Activated T-helper 1 cell treated with anti-CD3 and anti-CD28 coated beads, Interleukin-12 subunit alpha, Interleukin-12 subunit beta, Interleukin-2, Interleukin-4 antibody, amounts not matched to agents 30 ng/mL and 10 ng/mL and 1 ng/mL, durations not matched to agents 14 hours and 24 hours and 36 hours (primary cell): Measurements from ENCODE around the gene LIN54. TPM values are rescaled to one million over a fixed set of nuclear protein-coding genes. Genes with fewer than 3 reads are reported as not detected.
"Not testable (repeated sequence)": the region's sequence is repeated elsewhere in the genome, so short reads cannot be mapped to it uniquely, and the experiment has no call there.

ENCODE experiments used
- DNase-seq: peaks from one replicate; pipeline ENCODE4 v3.0.0; 2021; ENCODE audit warnings: low spot score
- H3K27ac Mint-ChIP-seq: one replicate; pipeline ENCODE4 v1.8.0; 2021; ENCODE audit warnings: mild to moderate bottlenecking, mixed read lengths
- H3K27me3 Mint-ChIP-seq: one replicate; pipeline ENCODE4 v1.8.0; 2022; ENCODE audit warnings: mild to moderate bottlenecking, moderate library complexity, mixed read lengths; ENCODE audit not compliant: insufficient read depth
- H3K36me3 Mint-ChIP-seq: one replicate; pipeline ENCODE4 v1.8.0; 2021; ENCODE audit warnings: low read depth, mixed read lengths
- H3K4me1 Mint-ChIP-seq: one replicate; pipeline ENCODE4 v1.8.0; 2021; ENCODE audit warnings: low read depth, mixed read lengths
- H3K4me3 Mint-ChIP-seq: one replicate; pipeline ENCODE4 v1.8.0; 2021; ENCODE audit warnings: mild to moderate bottlenecking, moderate library complexity, mixed read lengths
- H3K9me3 Mint-ChIP-seq: one replicate; pipeline ENCODE4 v1.8.0; 2021; ENCODE audit warnings: mixed read lengths
- intact Hi-C: fragments of 100-400 bp; cut with micrococcal nuclease; formaldehyde crosslinking; loops from one replicate; pipeline ENCODE4 v1.15.1; 2024
- total RNA-seq: library from RNA; stranded (reverse); gene quantifications from 2 replicates; pipeline ENCODE4 v1.2.3, GENCODE V29; 2022

LIN54 gene
- total RNA-seq, 1 donor from 2014 or later, result 26.6 TPM

DNA sequence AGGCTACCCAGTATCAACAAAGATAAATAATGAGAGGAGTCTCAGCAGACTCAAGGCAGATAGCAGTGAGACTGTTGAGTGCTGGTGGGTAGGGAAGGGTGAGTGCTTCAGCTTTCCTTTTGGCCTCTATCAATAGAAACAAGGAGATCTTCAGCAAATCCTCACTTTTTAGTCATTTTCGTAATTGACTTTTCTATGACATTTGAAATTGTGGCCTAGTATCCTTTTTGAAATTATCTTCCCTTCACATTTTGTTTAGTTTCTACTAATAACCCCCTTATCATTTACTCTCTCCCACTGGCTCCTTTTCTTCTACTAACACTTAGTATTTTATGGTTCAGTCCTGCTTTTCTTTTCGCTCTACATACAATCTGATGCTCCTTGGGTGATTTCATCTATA, 44.9 kb downstream of the LIN54 start:
- Mint-ChIP-seq H3K27me3 (no peaks in the 10 kb centered on the region), H3K4me1 (peaks cover 11% of the 10 kb centered on the region), H3K27ac (no peak overlapping the region), H3K36me3 (peaks cover 57% of the 10 kb centered on the region), H3K9me3 (no peaks in the 10 kb centered on the region), H3K4me3 (no peak overlapping the region)
- intact Hi-C loops, result no loop called here
- no peak for DNase-seq

- intact Hi-C loops, result no loop called here
- no peaks in the 10 kb centered on the region for H3K9me3 Mint-ChIP-seq
- no peak overlapping the region for H3K27ac Mint-ChIP-seq
- H3K36me3 Mint-ChIP-seq, result peaks cover 15% of the 10 kb centered on the region
- no peak overlapping the region for H3K4me3 Mint-ChIP-seq
- DNase-seq, result no peak
- H3K27me3 Mint-ChIP-seq, result no peaks in the 10 kb centered on the region
- peaks cover 14% of the 10 kb centered on the region for H3K4me1 Mint-ChIP-seq
These were observed 53.6 kb downstream of the LIN54 start for GRCh38 chr4:82957045-82957444.

DNA sequence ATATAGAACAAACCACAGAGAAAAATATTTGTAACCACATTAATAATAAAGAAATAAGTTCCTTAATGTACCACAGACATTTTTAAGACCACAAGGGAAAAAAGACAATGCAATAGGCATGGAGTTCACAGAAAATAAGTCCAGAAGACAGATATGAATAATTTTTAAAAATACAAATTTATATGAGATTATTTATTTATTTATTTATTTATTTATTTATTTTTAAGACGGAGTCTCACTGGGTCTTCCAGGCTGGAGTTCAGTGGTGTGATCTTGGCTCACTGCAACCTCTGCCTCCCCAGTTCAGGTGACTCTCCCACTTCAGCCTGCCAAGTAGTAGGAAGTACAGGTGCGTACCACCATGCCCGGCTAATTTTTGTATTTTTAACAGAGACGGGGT, 56.4 kb downstream of the LIN54 start:
- DNase-seq, result no peak
- Mint-ChIP-seq H3K9me3 (no peaks in the 10 kb centered on the region), H3K36me3 (peaks cover 12% of the 10 kb centered on the region), H3K27me3 (no peaks in the 10 kb centered on the region), H3K4me1 (peaks cover 14% of the 10 kb centered on the region), H3K27ac (no peak overlapping the region), H3K4me3 (no peak overlapping the region)
- intact Hi-C loops, result no loop called here

DNA sequence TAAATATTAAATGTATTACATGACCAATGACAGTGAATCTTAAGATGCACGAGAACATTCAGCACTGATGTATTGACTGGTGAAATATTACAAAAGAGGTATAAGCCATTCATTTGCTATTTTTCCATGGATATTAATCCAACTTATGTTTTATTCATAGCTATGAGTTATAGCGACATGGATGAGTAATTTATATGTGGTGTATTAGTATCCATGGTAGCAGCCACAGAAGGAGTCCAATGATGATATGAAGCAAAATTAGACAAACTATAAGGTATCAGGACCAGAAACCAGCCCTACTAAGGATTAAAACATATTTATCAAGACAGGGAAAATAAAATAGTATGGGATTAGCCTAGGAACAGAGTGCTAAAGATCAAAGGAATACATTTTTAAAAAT, 59.4 kb downstream of the LIN54 start:
- no peak overlapping the region for H3K27ac Mint-ChIP-seq
- no peaks in the 10 kb centered on the region for H3K27me3 Mint-ChIP-seq
- no peak overlapping the region for H3K4me3 Mint-ChIP-seq
- intact Hi-C loops, result no loop called here
- DNase-seq, result no peak
- no peaks in the 10 kb centered on the region for H3K4me1 Mint-ChIP-seq
- H3K9me3 Mint-ChIP-seq, result no peaks in the 10 kb centered on the region
- H3K36me3 Mint-ChIP-seq, result peaks cover 20% of the 10 kb centered on the region

GRCh38 chr4:82948647-82949204, 61.9 kb downstream of the LIN54 start:
- H3K9me3 Mint-ChIP-seq, result no peaks in the 10 kb centered on the region
- peaks cover 23% of the 10 kb centered on the region for H3K36me3 Mint-ChIP-seq
- no peaks in the 10 kb centered on the region for H3K27me3 Mint-ChIP-seq
- H3K27ac Mint-ChIP-seq, result no peak overlapping the region
- no peak overlapping the region for H3K4me3 Mint-ChIP-seq
- H3K4me1 Mint-ChIP-seq, result no peaks in the 10 kb centered on the region
- intact Hi-C loops, result no loop called here
- DNase-seq, result no peak

- Mint-ChIP-seq H3K4me3 (no peak overlapping the region), H3K4me1 (no peaks in the 10 kb centered on the region), H3K36me3 (peaks cover 23% of the 10 kb centered on the region), H3K27me3 (no peaks in the 10 kb centered on the region), H3K27ac (no peak overlapping the region), H3K9me3 (no peaks in the 10 kb centered on the region)
- intact Hi-C loops, result no loop called here
- no peak for DNase-seq
These were observed 63.1 kb downstream of the LIN54 start for GRCh38 chr4:82947498-82947897.

DNA sequence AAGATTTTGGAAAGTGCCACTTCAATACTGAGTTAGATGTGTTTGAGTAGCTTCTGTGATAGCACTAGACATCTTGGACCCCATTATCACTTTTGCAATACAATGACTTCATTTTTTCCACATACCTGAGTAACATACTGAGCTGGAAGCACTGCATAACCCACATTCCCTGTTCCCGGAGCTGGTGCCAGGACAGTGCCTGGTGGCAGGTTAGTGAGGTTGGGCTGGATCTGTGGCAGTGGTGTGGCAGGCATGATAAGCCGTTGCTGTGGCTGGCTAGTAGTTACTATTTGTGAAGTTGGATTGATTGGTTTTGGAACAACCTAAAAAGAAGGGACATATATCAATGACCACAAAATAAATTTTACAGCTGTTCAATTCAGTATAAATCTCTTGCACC, 71.2 kb downstream of the LIN54 start:
- Mint-ChIP-seq H3K27me3 (no peaks in the 10 kb centered on the region), H3K9me3 (no peaks in the 10 kb centered on the region), H3K27ac (no peak overlapping the region), H3K36me3 (peaks cover 37% of the 10 kb centered on the region), H3K4me1 (no peaks in the 10 kb centered on the region), H3K4me3 (no peak overlapping the region)
- DNase-seq, result no peak
- intact Hi-C loops, result no loop called here

- Mint-ChIP-seq H3K36me3 (peaks cover 37% of the 10 kb centered on the region), H3K4me1 (no peaks in the 10 kb centered on the region), H3K27ac (no peak overlapping the region), H3K9me3 (no peaks in the 10 kb centered on the region), H3K27me3 (no peaks in the 10 kb centered on the region), H3K4me3 (no peak overlapping the region)
- DNase-seq, result no peak
- intact Hi-C loops, result no loop called here
These were observed 76.2 kb downstream of the LIN54 start for GRCh38 chr4:82934441-82934840.

- intact Hi-C loops, result no loop called here
- no peaks in the 10 kb centered on the region for H3K27me3 Mint-ChIP-seq
- peaks cover 37% of the 10 kb centered on the region for H3K36me3 Mint-ChIP-seq
- H3K27ac Mint-ChIP-seq, result no peak overlapping the region
- DNase-seq, result no peak
- H3K9me3 Mint-ChIP-seq, result no peaks in the 10 kb centered on the region
- H3K4me3 Mint-ChIP-seq, result no peak overlapping the region
- no peaks in the 10 kb centered on the region for H3K4me1 Mint-ChIP-seq
These were observed 79.5 kb downstream of the LIN54 start for GRCh38 chr4:82930848-82931755.

GRCh38 chr4:82921795-82922194, 88.8 kb downstream of the LIN54 start:
- no peak overlapping the region for H3K4me3 Mint-ChIP-seq
- H3K36me3 Mint-ChIP-seq, result peaks cover 4% of the 10 kb centered on the region
- no peaks in the 10 kb centered on the region for H3K9me3 Mint-ChIP-seq
- no peaks in the 10 kb centered on the region for H3K4me1 Mint-ChIP-seq
- DNase-seq, result no peak
- H3K27ac Mint-ChIP-seq, result no peak overlapping the region
- intact Hi-C loops, result no loop called here
- H3K27me3 Mint-ChIP-seq, result no peaks in the 10 kb centered on the region

- H3K36me3 Mint-ChIP-seq, result peaks cover 5% of the 10 kb centered on the region
- intact Hi-C loops, result no loop called here
These were observed 91.2 kb downstream of the LIN54 start for GRCh38 chr4:82919386-82919785.

GRCh38 chr4:82918091-82918490, 92.5 kb downstream of the LIN54 start:
- Mint-ChIP-seq H3K4me1 (no peaks in the 10 kb centered on the region), H3K27ac (no peak overlapping the region), H3K36me3 (peaks cover 5% of the 10 kb centered on the region), H3K9me3 (no peaks in the 10 kb centered on the region), H3K27me3 (no peaks in the 10 kb centered on the region), H3K4me3 (no peak overlapping the region)
- DNase-seq, result no peak
- intact Hi-C loops, result no loop called here

More at GRCh38 chr4:82919386-82919785, 91.2 kb downstream of the LIN54 start:
- DNase-seq, result no peak
- Mint-ChIP-seq H3K27ac (no peak overlapping the region), H3K4me3 (no peak overlapping the region), H3K9me3 (no peaks in the 10 kb centered on the region), H3K27me3 (no peaks in the 10 kb centered on the region), H3K4me1 (no peaks in the 10 kb centered on the region)

- H3K9me3 Mint-ChIP-seq, H3K27me3 Mint-ChIP-seq, H3K4me3 Mint-ChIP-seq, intact Hi-C loops, H3K4me1 Mint-ChIP-seq, H3K36me3 Mint-ChIP-seq, H3K27ac Mint-ChIP-seq, DNase-seq: not testable (repeated sequence)
These were observed 96.7 kb downstream of the LIN54 start for GRCh38 chr4:82913968-82914367.
